HCT116 (cell line): Measurements from ENCODE around the gene CELA3A.
"Not testable (repeated sequence)": the region's sequence is repeated elsewhere in the genome, so short reads cannot be mapped to it uniquely, and the experiment has no call there.

Experiments used
- EZH2 ChIP-seq: fragments of 200-600 bp; sonication (generic); IDR thresholded peaks from 2 replicates; pipeline ENCODE4 v1.6.1; 2017; ENCODE audit warnings: antibody characterized with exemption, mixed run types
- EZH2phosphoT487 ChIP-seq: fragments of 200-600 bp; IDR thresholded peaks from 2 replicates; pipeline ENCODE4 v1.6.1; 2018; ENCODE audit warnings: antibody characterized with exemption, borderline replicate concordance
- POLR2A ChIP-seq: IDR thresholded peaks from 2 replicates; pipeline ENCODE4 v1.7.0; 2011; ENCODE audit warnings: borderline replicate concordance; ENCODE audit not compliant: insufficient read depth, insufficient read length; ENCODE audit errors: extremely low read depth
- POLR2AphosphoS5 ChIP-seq: IDR thresholded peaks from 2 replicates; pipeline ENCODE4 v1.6.1; 2011; ENCODE audit warnings: mild to moderate bottlenecking, low read depth, low read length, moderate library complexity
- TF ChIP-seq, protein P1 (sequence below), 3 experiments: fragments of 200-600 bp in 1 of 3; sonication (generic) in 1 of 3; IDR thresholded peaks in 2 of 3; conservative IDR thresholded peaks in 1 of 3; 2 replicates each; pipeline ENCODE4 v1.5.1; 2012 to 2017; ENCODE audit warnings: low read depth in 2 of 3, low read length in 2 of 3, antibody characterized with exemption in 1 of 3, borderline replicate concordance in 1 of 3, control low read depth in 1 of 3, mild to moderate bottlenecking in 1 of 3, mixed read lengths in 1 of 3, mixed run types in 1 of 3, moderate library complexity in 1 of 3; ENCODE audit not compliant: insufficient read depth in 1 of 3

DNA sequence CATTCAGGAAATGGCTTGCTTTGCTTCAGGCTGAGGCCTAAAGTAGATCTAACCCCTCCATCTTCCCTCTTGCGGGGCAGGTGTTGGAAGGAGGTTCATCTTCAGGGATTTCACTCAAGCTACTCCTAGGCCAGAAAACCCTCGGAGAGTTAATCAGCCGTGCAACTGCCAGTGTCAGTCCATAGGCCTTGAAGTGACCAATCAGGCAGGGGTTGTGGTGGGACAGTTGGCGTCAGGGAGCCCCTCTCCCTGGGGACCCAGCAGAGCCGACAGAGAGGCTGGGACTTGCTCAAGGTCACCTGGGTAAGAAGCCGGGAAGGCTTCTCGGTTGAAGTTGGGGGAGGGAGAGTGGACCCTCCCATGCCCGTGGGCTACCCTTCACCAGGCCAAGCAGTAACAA, 27.5 kb upstream of the CELA3A start:
- not testable (repeated sequence) for TF ChIP-seq EZH2, EZH2phosphoT487, POLR2AphosphoS5, POLR2A
- TF ChIP-seq, protein P1, sequence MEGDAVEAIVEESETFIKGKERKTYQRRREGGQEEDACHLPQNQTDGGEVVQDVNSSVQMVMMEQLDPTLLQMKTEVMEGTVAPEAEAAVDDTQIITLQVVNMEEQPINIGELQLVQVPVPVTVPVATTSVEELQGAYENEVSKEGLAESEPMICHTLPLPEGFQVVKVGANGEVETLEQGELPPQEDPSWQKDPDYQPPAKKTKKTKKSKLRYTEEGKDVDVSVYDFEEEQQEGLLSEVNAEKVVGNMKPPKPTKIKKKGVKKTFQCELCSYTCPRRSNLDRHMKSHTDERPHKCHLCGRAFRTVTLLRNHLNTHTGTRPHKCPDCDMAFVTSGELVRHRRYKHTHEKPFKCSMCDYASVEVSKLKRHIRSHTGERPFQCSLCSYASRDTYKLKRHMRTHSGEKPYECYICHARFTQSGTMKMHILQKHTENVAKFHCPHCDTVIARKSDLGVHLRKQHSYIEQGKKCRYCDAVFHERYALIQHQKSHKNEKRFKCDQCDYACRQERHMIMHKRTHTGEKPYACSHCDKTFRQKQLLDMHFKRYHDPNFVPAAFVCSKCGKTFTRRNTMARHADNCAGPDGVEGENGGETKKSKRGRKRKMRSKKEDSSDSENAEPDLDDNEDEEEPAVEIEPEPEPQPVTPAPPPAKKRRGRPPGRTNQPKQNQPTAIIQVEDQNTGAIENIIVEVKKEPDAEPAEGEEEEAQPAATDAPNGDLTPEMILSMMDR (IDR thresholded peaks at IDR 0.05 in 2 of 3, conservative IDR thresholded peaks at IDR 0.05 in 1 of 3; ENCODE audit: borderline replicate concordance in 1 of 3, insufficient read depth in 1 of 3, low read depth in 2 of 3, low read length in 2 of 3) = not testable (repeated sequence)
